ENCODE data around the gene FAM193A.
"Not testable (repeated sequence)": the region's sequence is repeated elsewhere in the genome, so short reads cannot be mapped to it uniquely, and the experiment has no call there.

The FAM193A gene

GRCh38 chr4:2673157-2673556 lies 136.7 kb downstream of the FAM193A start:
- TF ChIP-seq, protein P1, sequence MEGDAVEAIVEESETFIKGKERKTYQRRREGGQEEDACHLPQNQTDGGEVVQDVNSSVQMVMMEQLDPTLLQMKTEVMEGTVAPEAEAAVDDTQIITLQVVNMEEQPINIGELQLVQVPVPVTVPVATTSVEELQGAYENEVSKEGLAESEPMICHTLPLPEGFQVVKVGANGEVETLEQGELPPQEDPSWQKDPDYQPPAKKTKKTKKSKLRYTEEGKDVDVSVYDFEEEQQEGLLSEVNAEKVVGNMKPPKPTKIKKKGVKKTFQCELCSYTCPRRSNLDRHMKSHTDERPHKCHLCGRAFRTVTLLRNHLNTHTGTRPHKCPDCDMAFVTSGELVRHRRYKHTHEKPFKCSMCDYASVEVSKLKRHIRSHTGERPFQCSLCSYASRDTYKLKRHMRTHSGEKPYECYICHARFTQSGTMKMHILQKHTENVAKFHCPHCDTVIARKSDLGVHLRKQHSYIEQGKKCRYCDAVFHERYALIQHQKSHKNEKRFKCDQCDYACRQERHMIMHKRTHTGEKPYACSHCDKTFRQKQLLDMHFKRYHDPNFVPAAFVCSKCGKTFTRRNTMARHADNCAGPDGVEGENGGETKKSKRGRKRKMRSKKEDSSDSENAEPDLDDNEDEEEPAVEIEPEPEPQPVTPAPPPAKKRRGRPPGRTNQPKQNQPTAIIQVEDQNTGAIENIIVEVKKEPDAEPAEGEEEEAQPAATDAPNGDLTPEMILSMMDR (IDR thresholded peaks at IDR 0.05; ENCODE audit: control extremely low read depth, extremely low read depth, low read depth, missing control alignments), result peak; percentile 23
- ChIA-PET POLR2A (no interaction called here), CTCF (interaction anchor here (0.8 to 2.3 kb wide), 7 partner anchors 11 to 73 kb away, joined by 3 to 10 read pairs (median 6); no protein-coding TSS in a partner anchor)
- no peak for DNase-seq (ENCODE audit: extremely low spot score)

DNA sequence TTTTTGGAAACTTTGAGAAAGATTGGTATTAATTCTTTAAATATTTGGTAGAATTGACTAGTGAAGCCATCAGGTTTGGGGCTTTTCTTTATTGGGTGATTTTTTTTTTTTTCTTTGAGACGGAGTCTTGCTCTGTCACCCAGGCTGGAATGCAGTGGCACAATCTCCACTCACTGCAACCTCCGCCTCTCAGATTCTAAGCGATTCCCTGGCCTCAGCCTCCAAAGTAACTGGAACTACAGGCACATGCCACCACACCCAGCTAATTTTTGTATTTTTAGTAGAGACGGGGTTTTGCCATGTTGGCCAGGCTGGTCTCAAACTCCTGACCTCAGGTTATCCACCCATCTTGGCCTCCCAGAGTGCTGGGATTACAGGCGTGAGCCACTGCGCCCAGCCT lies 143.3 kb downstream of the FAM193A start:
- CTCF ChIA-PET, result interaction anchor here (2.9 kb wide), 1 partner anchor 11 kb away, joined by 13 read pairs; no protein-coding TSS in a partner anchor
- DNase-seq (ENCODE audit: extremely low spot score); POLR2A ChIA-PET: not testable (repeated sequence)

GRCh38 chr4:2684486-2684885 lies 148.0 kb downstream of the FAM193A start:
- ChIA-PET POLR2A (no interaction called here), CTCF (interaction anchor here (1.4 kb wide), 1 partner anchor 12 kb away, joined by 3 read pairs; no protein-coding TSS in a partner anchor)
- TF ChIP-seq, protein P1 (IDR thresholded peaks at IDR 0.05; ENCODE audit: control extremely low read depth, extremely low read depth, low read depth, missing control alignments), result no peak
- DNase-seq (ENCODE audit: extremely low spot score), result no peak

DNA sequence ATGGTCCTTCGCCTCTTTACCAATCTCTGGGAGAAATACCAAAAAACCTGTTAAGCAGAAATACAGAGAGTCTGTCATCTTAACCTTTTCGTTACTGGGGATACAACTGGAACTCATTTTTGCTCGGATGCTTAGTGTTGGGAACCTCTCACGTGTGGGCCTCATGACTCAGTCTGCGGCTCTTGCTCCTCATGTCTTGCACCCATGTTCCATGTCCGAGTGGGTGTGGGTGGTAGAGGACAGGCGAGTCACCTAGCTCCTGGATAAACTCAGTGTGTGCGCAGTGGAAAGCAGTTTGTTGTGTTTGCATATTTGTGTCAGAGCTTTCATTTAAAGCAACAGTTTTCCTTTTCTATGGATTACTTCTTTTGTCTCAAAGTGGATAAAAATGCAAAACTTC lies 149.1 kb downstream of the FAM193A start:
- DNase-seq (ENCODE audit: extremely low spot score), result no peak
- POLR2A ChIA-PET, result no interaction called here
- TF ChIP-seq, protein P1 (IDR thresholded peaks at IDR 0.05; ENCODE audit: control extremely low read depth, extremely low read depth, low read depth, missing control alignments), result no peak
- CTCF ChIA-PET, result interaction anchor here (1.6 to 2.1 kb wide), 2 partner anchors 13 to 36 kb away, joined by 5 to 7 read pairs; no protein-coding TSS in a partner anchor

DNA sequence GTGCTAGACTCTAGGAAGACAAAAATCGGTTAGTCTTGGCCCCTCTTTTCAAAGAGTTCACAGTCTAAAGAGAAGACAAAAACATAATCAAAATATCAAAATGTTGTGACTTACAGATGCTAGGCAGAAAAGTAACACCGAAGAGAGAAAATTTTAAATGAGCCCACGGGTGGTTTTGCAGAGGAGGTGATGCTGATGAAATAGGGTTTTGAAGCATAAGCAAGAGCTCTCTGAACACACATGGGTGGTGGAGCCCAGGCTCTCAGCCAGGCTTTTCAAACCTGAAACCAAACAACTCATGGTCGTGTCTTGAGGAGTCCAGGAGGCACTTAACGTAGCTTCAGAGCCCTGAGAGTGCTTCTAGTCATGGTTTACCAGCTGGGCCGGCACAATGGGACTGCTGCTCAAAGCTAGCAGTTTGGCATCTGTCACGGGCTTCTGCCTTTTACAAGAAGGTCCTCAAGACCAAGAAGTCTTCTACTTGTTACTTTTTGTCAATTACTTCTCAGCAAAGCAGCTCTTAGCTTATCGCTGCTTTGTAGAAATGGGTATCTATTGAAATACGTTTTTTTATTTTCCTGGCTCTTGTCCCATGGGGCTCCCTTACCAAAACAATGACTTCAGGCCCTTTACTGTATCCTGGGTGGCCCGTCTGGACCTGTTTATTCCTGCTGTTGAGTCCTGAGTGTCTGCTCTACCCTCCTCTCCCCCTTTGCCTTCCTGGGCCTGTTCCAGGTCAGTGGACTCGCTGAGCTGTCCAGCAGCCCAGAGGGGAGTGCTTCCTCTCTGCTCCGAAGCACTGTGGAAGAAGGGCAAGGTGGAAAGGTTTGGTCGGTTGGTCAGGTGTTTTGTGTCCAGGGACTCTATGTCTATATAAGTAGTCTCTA lies 150.2 kb downstream of the FAM193A start:
- DNase-seq (ENCODE audit: extremely low spot score), result no peak
- POLR2A ChIA-PET, result no interaction called here
- CTCF ChIA-PET, result interaction anchor here (1.2 to 2.1 kb wide), 3 partner anchors 14 to 35 kb away, joined by 5 to 7 read pairs (median 5); no protein-coding TSS in a partner anchor
- TF ChIP-seq, protein P1 (IDR thresholded peaks at IDR 0.05; ENCODE audit: control extremely low read depth, extremely low read depth, low read depth, missing control alignments), result no peak

GRCh38 chr4:2688281-2688680 lies 151.8 kb downstream of the FAM193A start:
- CTCF ChIA-PET, result no interaction called here
- TF ChIP-seq, protein P1 (IDR thresholded peaks at IDR 0.05; ENCODE audit: control extremely low read depth, extremely low read depth, low read depth, missing control alignments), result no peak

GRCh38 chr4:2688697-2689096 lies 152.2 kb downstream of the FAM193A start:
- CTCF ChIA-PET, result no interaction called here
- DNase-seq (ENCODE audit: extremely low spot score), result no peak
- TF ChIP-seq, protein P1 (IDR thresholded peaks at IDR 0.05; ENCODE audit: control extremely low read depth, extremely low read depth, low read depth, missing control alignments), result no peak
- POLR2A ChIA-PET, result no interaction called here

More at GRCh38 chr4:2688281-2688680, 151.8 kb downstream of the FAM193A start:
- POLR2A ChIA-PET, result no interaction called here
- DNase-seq (ENCODE audit: extremely low spot score), result no peak

Data from GM10248 (cell line).